Upper lobe of left lung (tissue), 6 donors: ENCODE data around the gene GMIP. TPM values are rescaled to one million over a fixed set of nuclear protein-coding genes. Genes with fewer than 3 reads are reported as not detected.

Source experiments
- ATAC-seq, 2 donors: fragments of 200-7000 bp; cut with Tn5 transposase; one replicate each; pipeline ENCODE4 v1.9.1; 2022; ENCODE audit warnings: mild to moderate bottlenecking in 2 of 2, moderate library complexity in 2 of 2; ENCODE audit not compliant: low FRiP score in 2 of 2
- DNase-seq, 2 donors: peaks; one replicate each; pipeline ENCODE4 v3.0.0-alpha.2; 2019 to 2020
- H3K27ac ChIP-seq, 4 donors: fragments of 200-600 bp; sonication (generic); one replicate each; pipeline ENCODE4 v1.5.1; 2016 to 2019
- H3K27me3 ChIP-seq, 4 donors: fragments of 200-600 bp; sonication (generic); one replicate each; pipeline ENCODE4 v1.5.1; 2017 to 2019
- H3K36me3 ChIP-seq, 4 donors: fragments of 200-600 bp; sonication (generic); one replicate each; pipeline ENCODE4 v1.5.1; 2016 to 2019
- H3K4me1 ChIP-seq, 4 donors: fragments of 200-600 bp; sonication (generic); one replicate each; pipeline ENCODE4 v1.5.1; 2018 to 2019
- H3K4me3 ChIP-seq, 4 donors: fragments of 200-600 bp; sonication (generic); one replicate each; pipeline ENCODE4 v1.5.1; 2017 to 2019; ENCODE audit warnings: mild to moderate bottlenecking in 2 of 4, moderate library complexity in 1 of 4
- H3K9me3 ChIP-seq, 4 donors: fragments of 200-600 bp; sonication (generic); one replicate each; pipeline ENCODE4 v1.5.1; 2018 to 2019
- CTCF ChIP-seq, 6 experiments: fragments of 450-650 bp in 4 of 6; fragments of 200-600 bp in 2 of 6; sonication (generic) in 2 of 6; IDR thresholded peaks; one replicate each; pipeline ENCODE4 v1.5.1; 2016 to 2019; ENCODE audit warnings: antibody characterized with exemption in 6 of 6
- EP300 ChIP-seq, 4 donors: sonication (generic); formaldehyde crosslinking; IDR thresholded peaks; one replicate each; pipeline ENCODE4 v1.5.1; 2017; ENCODE audit warnings: antibody characterized with exemption in 4 of 4, control low read depth in 2 of 4
- POLR2A ChIP-seq, 4 donors: fragments of 450-650 bp; IDR thresholded peaks; one replicate each; pipeline ENCODE4 v1.5.1; 2016 to 2017; ENCODE audit warnings: antibody characterized with exemption in 4 of 4, mild to moderate bottlenecking in 2 of 4
- POLR2AphosphoS5 ChIP-seq, 2 donors: sonication (generic); formaldehyde crosslinking; IDR thresholded peaks; one replicate each; pipeline ENCODE4 v1.5.1; 2017; ENCODE audit warnings: antibody characterized with exemption in 2 of 2
- WGBS, 2 donors: methylation state at CpG; one replicate each; pipeline ENCODE4 v1.1.5; 2017 to 2018; 5-methylcytosine and 5-hydroxymethylcytosine counted together
- total RNA-seq, 6 donors: library from RNA; depleted of rRNA in 4 of 6; stranded (reverse); fragments of >200 nt in 4 of 6; gene quantifications; one replicate each; pipeline versions ENCODE4 v1.1.0 to v1.2.1, GENCODE V29; 2016 to 2021
- donor health status: DM: no; HTN: no; CAD: no; lungs with moderate emphysema.
- donor health status: DM: no; HTN: yes; CAD: no; lungs with severe emphysema.

Gene GMIP
- total RNA-seq, 6 donors from 2014 or later, result 20.8 to 109 (median 49.1) TPM

GRCh38 chr19:19579533-19580361 is 63.7 kb downstream of the GMIP start:
- WGBS, 2 donors, result 91 to 92% methylated on average over 19 to 25 of the region's 25 CpGs
- Histone ChIP-seq H3K4me1 (no peaks in the 10 kb centered on the region), H3K36me3 (no peaks in the 10 kb centered on the region), H3K27ac (no peak overlapping the region), H3K27me3 (no peaks in the 10 kb centered on the region), H3K4me3 (no peak overlapping the region), H3K9me3 (no peaks in the 10 kb centered on the region)
- DNase-seq (no peak), ATAC-seq (no peak)
- TF ChIP-seq EP300 (IDR thresholded peaks at IDR 0.05) (no peak), CTCF (IDR thresholded peaks at IDR 0.05) (no peak), POLR2AphosphoS5 (IDR thresholded peaks at IDR 0.05) (no peak), POLR2A (IDR thresholded peaks at IDR 0.05) (no peak)

Other genes with a start within 250 kb of the GMIP start
- 100 to 1,000 TPM in 2 of 6 donors, 10 to 100 TPM in 4; 60.8 to 182 (median 88.0) TPM for gene GATAD2A, start 238.0 kb downstream of the GMIP start, total RNA-seq
- gene TSSK6, start 128.1 kb downstream of the GMIP start, total RNA-seq, result 1 to 10 TPM; 1.7 to 7.3 (median 3.1) TPM
- gene NDUFA13, start 127.4 kb downstream of the GMIP start, total RNA-seq, result 100 to 1,000 TPM in 3 of 6 donors, 10 to 100 TPM in 3; 24.3 to 305 (median 112) TPM
- 1 to 10 TPM in 4 of 6 donors, under 1 TPM in 2; 0.61 to 7.3 (median 4.8) TPM for gene YJEFN3, start 114.7 kb downstream of the GMIP start, total RNA-seq
- gene CILP2, start 105.4 kb downstream of the GMIP start, total RNA-seq, result under 1 TPM in 2 of 6 donors, not detected in 4; 0.14 to 0.37 TPM
- 10 to 100 TPM in 2 of 6 donors, 1 to 10 TPM in 4; 2.0 to 30.4 (median 5.8) TPM for gene PBX4, start 25.0 kb downstream of the GMIP start, total RNA-seq
- gene LPAR2, start 15.4 kb downstream of the GMIP start, total RNA-seq, result 10 to 100 TPM; 16.4 to 51.3 (median 24.1) TPM
- gene ATP13A1, start 20.0 kb upstream of the GMIP start, total RNA-seq, result 100 to 1,000 TPM in 3 of 6 donors, 10 to 100 TPM in 3; 58.6 to 256 (median 97.4) TPM
- gene ZNF101, start 25.2 kb upstream of the GMIP start, total RNA-seq, result 10 to 100 TPM in 4 of 6 donors, 1 to 10 TPM in 2; 3.4 to 16.1 (median 11.1) TPM
- gene ZNF14, start 89.5 kb upstream of the GMIP start, total RNA-seq, result 10 to 100 TPM in 2 of 6 donors, 1 to 10 TPM in 4; 4.7 to 13.6 (median 5.1) TPM
- 10 to 100 TPM; 13.2 to 47.1 (median 19.1) TPM for gene ZNF506, start 178.1 kb upstream of the GMIP start, total RNA-seq
- gene ZNF253, start 222.2 kb upstream of the GMIP start, total RNA-seq, result 10 to 100 TPM in 2 of 6 donors, 1 to 10 TPM in 4; 5.0 to 15.8 (median 7.9) TPM